NCI-H345 treated with DMSO at 0.1 percent for 48 hours (cell line): ENCODE measurements around the gene NDEL1.

Experiments used
- DNase-seq: peaks from one replicate; lab custom pipeline; 2025; ENCODE audit not compliant: unreplicated experiment; lab: John Stamatoyannopoulos, UW

Gene NDEL1

DNA sequence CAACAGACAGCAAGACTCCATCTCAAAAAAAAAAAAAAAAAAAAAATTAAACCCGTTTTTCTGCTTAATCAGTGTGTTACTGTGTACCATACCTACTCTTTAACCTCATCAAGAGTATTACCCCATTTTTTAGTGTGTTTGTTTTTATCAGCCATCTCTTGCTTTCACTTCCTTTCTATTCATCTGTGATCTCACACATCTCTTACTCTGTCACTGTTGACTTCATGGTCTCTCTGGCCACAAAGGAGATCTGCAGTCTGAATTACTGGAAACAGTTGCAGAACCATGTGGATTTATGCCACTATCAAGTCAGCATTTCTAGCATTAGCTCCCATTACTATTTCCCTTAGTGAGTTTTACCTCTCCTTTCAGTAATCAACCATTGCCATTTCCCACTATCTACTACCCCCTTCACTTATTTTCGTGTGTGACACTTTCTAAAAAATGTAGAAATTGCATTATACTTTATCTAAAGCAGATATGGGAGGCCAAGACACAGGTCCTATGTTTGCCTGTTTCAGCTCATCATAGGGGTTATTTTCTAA is 20.1 kb downstream of the NDEL1 start:
- DNase-seq, result no peak

- no peak for DNase-seq
These were observed 22.4 kb downstream of the NDEL1 start for GRCh38 chr17:8458128-8458527.

DNA sequence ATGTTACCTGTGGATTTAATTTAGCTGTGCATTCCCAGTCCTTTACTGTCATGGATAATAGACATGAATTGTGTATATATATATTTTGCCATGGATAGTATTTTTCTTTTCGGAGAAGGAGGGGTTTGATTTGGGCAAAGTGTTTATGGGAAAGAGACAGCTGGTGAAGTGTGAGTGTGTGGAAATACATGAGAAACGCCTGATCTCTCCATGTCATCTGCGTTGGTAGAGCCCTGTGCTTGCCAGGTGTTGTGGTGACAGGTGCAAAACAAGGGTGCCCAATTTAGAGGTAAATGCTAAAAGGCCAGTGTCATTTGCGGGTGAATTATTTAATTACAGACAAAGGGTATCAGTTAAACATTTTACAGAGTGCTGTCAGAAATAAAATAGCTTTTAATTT is 23.4 kb downstream of the NDEL1 start:
- no peak for DNase-seq

GRCh38 chr17:8459831-8460230 is 24.1 kb downstream of the NDEL1 start:
- DNase-seq, result no peak

GRCh38 chr17:8462564-8462963 is 26.9 kb downstream of the NDEL1 start:
- DNase-seq, result no peak

DNA sequence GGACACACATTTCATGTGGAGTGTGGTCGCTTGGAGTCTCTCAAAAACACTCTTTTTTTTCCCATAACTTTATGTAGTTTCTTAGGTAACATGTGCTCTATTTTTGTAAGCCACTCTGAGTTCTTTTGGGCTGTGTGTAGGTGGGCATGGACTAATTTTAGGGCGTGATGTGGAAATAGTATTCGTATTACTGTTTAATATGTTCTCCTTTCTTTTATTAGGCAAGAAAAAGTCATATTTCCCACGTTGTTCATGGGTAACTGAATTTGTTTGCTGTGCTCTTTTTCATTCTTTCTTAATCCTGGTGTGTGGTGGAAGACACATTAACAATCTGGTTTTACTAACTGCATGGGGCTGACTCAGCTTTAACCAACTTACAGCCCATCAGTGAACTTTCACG is 27.4 kb downstream of the NDEL1 start:
- DNase-seq, result no peak

DNA sequence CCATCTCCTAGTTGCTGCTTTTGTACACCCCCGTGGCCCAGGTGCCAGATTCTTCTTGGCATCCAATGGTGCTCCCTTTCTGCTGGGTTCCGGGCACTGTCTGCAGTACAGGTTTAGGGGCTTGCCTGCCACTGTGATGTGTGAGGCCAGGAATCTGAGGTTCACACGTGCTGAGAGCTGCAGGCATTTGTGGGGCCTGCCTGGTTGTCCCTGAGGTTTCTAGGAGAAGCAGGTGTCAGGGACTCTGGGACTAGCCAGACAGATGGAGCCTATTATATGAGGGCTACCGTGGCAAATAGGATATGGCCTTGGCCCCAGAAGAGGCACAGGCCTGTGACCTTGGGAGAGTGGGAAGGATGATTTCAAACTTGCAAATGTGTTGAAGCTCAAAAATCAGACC is 29.3 kb downstream of the NDEL1 start:
- no peak for DNase-seq

DNA sequence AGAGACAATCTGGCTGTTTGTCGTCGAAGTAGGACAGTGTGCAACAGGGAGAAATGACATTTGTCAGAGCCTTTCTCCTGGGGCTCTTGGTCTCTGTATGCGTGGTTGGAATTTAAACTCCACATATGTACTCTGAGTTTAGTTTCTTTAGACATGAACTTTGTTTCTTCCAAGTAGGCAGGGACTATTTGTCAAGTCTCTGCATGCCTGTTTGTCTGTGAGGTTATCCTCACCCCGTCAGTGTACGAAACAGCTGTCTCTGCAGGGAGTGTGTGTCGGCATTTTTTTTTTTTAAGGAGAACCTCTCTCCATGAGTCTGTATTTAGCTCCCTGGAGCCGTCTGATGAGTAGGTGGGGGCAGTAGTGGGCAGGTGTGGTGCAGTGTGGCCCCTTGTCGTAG is 29.7 kb downstream of the NDEL1 start:
- DNase-seq, result no peak

- no peak for DNase-seq
These were observed 30.1 kb downstream of the NDEL1 start for GRCh38 chr17:8465759-8466158.

DNA sequence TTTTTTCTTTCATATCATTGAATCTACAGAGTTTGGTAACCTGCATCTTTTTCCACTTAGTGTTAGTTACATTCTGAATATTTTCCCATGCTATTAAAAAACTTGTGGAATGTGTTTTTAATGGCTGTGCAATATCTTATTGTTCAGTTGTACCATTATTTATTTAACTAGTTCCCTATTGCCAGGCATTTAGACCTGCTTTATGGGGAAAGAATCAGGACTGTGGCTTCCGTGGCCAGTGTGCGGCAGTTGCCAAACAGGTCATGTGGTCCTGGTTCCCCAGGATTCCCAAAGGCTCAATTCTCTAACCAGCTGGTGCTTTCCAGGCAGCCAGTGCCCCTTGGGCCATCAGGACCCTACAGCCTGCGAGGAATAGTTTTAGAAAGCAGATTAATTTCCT is 30.8 kb downstream of the NDEL1 start:
- DNase-seq, result no peak

- no peak for DNase-seq
These were observed 31.2 kb downstream of the NDEL1 start for GRCh38 chr17:8466873-8467272.

DNA sequence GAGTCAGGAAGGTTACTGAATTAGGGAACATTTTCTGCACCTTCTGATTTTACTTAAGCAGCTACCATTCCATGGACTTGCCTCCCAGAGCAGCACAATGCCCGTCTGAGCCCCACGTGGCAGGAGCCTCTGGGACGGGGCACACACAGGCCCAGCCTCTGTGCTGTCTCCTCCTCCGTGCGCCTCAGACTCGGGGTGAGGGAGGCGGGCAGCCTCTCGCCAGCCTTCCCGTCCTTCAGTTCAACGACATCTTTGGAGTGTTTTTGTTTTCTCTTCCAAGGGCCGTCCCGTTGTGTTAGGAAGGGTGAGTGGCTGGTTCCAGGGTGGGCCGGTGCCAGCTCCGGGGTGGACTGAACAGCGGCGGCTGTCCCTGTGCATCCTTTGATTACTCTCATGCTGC is 31.8 kb downstream of the NDEL1 start:
- no peak for DNase-seq

- no peak for DNase-seq
These were observed 32.4 kb downstream of the NDEL1 start for GRCh38 chr17:8468127-8468526.

GRCh38 chr17:8468980-8469379 is 33.3 kb downstream of the NDEL1 start:
- no peak for DNase-seq

GRCh38 chr17:8469964-8470363 is 34.3 kb downstream of the NDEL1 start:
- no peak for DNase-seq

DNA sequence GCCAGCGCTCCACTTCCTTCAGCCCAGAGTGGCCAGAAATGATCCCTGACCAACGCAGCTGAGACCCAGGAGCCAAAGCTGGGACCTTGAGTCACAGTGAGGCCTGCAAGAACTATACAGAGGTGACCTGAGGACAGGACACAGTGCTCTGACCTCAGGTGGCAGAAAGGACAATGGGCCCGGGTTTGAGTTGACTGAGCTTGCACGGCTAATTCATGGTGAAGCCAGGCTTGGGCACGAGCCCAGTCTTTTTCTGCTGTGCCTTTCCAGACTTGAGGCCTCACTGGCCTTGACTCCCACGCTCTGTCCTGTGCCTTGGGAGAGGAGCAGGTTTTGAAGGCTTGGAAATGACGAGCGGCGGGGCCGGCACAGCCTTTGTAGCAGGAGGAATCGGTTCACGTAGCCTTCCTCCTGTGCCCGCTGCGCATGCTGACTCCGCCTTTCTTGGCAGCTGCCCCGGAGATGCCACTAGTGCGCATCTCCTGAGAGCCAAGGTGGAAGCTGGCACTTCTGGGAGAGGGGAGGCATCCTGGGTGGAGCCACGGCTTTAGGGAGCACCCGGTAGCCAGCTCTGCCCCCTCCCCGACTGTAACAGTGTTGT is 34.9 kb downstream of the NDEL1 start:
- no peak for DNase-seq

DNA sequence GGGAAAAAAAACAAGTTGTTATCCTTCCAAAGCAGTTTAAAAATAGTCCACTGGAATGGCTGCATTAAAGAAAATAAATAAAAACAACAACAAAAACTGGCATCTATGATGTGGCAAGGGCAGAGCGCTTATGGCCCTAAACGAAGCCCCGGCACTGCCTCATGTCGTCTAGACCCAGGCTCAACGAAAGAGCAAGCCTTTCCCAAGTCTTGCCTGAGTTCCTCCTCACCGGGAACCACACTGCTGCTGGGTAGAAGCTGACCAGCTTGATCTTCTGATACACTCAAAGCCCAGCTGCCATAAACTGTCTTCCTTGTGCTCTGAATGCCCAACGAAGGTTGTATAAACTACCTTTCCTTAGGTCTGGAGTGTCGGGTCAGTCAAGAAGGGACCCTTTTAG is 37.0 kb downstream of the NDEL1 start:
- no peak for DNase-seq

DNA sequence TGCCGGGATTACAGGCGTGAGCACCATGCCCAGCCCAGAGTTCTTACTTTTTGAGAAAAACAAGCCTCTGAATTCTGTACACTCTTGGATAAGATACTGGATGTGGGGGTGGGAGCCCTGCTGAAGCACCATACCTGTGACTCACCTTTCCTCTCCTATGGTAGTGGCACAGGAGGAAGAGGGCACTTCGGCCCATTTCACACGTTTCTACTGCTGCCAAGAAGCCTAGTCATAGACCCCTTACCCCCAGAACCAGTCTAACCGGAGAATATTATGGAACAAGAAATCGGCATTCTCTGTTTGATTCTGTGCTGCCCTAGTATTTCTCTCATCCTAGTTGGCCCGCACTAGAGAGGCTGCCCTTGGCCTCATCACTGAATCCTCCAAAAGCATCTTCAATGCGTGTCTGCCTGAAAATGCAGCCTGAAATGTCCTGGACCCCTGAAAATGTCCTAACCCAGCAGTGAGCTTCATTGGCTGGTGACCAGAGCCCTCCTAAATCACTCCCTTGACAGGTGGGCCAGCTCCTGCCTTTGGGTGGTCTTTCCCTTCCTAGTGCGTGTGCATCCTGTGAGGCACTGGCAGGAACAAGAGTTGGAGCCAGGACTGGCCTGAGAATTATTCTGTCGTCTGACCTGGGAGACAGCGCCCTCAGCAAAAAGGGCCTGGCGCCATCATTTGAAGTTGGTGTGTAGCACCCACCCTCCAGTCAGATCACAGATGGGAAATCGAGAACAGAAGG is 37.9 kb downstream of the NDEL1 start:
- no peak for DNase-seq

- DNase-seq, result no peak
These were observed 39.1 kb downstream of the NDEL1 start for GRCh38 chr17:8474826-8475225.

DNA sequence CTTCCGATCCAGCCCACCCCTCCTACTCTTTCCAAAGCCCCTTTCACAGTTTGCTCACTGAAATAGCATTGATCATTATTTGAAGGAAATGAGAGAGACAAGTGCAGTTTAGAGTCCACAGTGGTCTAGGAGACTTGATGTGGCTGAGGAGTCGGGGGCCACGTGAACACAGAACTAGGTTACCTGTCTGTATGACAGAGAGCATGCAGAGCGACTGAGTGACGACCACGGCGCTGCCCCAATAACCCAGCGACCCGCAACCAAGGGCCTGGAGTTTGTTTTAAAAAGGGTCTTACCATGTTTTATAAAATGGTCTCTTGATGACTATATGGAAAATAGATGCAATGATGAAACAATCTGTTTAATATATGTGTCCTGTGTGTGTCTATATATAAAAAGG is 39.5 kb downstream of the NDEL1 start:
- DNase-seq, result no peak

DNA sequence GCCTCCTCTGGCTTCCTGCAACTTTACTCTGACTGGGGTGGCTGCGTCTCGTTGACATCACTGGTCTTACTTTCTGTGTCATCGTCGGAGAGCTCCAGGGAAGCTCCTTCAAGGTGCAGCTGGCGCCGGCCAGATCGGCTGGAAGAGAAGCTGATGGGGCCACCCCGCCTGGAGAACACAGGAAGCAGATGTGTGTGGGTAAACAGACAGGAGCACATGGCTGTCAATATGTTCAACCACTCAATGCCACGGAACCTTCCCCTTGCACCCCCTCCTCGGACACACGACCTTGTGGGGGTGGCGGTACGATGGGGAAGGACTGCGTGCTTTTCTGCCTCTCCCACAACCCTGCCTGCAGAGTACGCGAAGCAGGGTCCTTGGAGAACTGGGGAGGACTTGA is 40.1 kb downstream of the NDEL1 start:
- DNase-seq, result no peak

- no peak for DNase-seq
These were observed 41.1 kb downstream of the NDEL1 start for GRCh38 chr17:8476741-8477140.

DNA sequence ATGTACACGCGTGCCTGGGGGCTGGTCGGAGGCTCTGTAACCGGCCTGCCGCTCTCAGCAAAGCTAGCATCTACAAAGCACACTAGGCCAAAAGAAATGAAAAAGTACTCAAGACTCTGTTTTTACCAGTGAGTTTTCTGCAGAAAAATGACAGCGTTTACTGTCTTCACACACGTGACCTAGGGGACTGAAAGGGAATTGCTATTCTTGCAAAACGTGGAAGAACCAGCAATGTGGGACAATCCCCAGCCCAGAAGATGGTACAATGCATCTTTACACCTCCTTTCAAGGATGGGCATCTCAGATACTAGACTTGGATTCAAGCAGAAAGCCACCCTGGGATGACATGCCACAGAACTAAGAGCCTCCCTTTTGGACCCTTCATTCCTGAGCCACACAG is 41.5 kb downstream of the NDEL1 start:
- DNase-seq, result no peak
